NCI-H2107 treated with DMSO at 0.1 percent for 48 hours (cell line): Measurements from ENCODE around the gene ALDH3A2.
"Not testable (repeated sequence)": the region's sequence is repeated elsewhere in the genome, so short reads cannot be mapped to it uniquely, and the experiment has no call there.

Experiments
- DNase-seq: peaks from one replicate; lab custom pipeline; 2025; ENCODE audit not compliant: unreplicated experiment; lab: John Stamatoyannopoulos, UW

Gene ALDH3A2

DNA sequence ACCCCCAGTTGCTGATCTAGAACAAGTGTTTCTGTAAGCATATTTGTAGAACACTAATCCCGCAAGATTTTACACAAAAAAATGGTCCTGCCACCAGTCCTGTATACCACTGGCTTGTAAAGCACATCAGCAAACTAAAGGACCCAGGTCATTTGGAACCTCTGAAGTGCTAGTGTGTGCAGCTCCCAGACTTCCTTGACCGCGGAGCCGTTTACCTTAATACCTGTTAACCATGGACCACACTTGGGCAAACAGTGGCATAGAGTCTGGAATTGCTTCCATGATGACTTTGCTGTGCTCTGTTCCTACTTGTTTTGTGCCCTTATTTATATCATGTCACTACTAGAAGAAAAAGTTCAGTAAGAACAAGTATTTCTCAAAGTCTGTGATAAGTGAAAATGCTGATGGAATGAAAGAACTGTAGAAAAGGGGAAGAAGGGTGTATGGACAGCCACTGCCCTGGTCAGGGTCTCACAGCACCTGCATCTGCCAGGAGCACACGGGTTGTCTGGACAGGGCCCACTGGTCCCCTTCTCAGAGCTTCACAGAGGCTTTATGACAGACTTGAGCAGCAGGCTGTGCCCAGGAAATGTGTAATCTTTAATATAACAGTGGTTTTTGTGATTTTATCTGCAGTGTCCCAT, 29.3 kb downstream of the ALDH3A2 start:
- DNase-seq, result no peak

DNA sequence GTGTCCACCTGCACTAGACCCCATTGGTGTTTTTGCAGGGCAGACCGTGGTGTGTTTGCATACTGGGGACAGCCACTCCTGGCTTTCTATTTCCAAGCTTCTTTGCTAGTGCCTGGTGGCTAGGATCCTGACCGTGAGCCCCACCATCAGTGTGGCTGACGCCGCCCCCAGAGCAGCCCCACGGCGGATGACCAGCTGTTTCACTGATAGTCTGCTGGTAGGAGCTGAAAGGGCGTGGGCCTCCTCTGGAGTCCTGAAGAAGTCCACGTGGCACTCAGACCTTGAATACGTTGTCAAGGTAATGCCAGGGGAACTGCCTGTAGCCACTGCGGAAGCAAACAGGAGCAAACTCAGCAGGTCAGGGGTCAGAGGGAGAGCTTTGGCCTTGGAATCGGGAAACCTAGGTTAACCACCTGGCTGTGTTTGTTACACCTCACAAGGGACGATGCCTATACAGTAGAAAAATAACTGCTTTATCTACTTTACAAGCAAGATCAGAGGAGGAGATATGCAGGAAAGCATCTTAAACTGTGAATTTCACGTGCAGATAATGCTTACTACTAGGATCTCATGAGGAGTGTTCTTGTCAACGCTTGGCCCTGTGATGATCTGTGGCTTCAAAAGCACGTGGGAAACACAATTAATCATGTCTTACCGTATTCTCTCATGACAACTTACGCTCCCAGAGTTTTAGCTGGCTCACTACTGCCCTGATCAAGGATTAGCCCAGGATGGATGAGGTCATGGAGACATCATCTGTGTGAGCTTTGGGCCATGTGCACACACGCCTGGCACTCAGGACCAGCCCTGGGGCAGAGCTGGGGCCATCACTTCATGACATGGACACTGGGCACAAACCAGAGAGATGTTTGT, 30.3 kb downstream of the ALDH3A2 start:
- no peak for DNase-seq

DNA sequence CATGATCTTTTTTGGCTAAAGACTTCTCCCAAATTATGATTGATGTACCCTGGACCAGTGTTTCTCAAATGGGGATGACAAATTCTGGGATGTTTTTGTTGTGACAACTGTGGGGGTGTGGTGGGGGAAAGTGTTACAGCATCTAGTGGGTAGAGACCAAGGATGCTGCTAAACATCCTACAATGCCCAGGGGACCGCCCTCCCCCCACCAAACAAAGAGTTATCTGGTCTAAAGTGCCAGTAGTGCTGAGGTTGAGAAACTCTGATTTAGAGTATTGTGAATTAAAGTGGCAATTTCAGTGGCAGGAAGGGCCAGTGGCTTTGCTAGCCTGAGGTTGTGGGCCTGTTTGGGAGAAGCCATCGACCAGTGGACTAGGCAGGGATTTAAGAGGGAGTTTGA, 34.6 kb downstream of the ALDH3A2 start:
- no peak for DNase-seq

DNA sequence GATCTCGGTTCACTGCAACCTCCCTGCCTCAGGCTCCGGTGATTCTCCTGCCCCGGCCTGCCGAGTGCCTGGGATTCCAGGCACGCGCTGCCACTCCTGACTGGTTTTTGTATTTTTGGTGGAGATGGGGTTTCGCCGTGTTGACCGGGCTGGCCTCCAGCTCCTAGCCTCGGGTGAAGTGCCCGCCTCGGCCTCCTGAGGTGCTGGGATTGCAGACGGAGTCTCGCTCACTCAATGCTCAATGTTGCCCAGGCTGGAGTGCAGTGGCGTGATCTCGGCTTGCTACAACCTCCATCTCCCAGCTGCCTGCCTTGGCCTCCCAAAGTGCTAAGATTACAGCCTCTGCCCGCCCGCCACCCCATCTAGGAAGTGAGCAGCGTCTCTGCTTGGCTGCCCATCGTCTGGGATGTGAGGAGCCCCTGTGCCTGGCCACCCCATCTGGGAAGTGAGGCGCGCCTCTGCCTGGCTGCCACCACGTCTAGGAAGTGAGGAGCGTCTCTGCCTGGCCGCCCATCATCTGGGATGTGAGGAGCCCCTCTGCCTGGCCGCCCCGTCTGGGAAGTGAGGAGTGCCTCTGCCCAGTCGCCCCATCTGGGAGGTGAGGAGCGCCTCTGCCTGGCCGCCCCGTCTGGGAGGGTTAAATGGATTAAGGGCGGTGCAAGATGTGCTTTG, 36.5 kb downstream of the ALDH3A2 start:
- not testable (repeated sequence) for DNase-seq

DNA sequence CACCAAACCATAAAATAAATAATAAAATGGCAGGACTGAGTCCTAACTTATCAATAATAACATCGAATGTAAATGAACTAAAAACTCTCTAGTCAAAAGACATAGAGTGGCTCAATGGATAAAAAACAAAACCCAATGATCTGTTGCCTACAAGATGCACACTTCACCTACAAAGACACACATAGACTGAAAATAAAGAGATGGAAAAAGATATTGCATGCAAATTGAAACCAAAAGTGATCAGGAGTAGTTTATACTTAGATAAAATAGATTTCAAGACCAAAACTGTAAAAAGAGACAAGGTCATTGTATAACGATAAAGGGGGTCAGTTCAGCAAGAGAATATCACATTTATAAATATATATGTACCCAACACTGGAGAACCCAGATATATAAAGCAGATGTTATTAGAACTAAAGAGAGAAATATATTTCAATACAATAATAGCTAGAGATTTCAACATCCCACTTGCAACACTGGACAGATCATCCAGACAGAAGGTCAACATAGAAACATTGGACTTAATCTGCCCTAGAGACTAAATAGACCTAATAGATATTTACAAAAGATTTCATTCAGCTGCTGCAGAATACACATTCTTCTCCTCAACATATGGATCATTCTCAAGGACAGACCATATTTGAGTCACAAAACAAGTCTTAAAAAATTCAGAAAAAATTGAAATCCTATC, 38.0 kb downstream of the ALDH3A2 start:
- no peak for DNase-seq

DNA sequence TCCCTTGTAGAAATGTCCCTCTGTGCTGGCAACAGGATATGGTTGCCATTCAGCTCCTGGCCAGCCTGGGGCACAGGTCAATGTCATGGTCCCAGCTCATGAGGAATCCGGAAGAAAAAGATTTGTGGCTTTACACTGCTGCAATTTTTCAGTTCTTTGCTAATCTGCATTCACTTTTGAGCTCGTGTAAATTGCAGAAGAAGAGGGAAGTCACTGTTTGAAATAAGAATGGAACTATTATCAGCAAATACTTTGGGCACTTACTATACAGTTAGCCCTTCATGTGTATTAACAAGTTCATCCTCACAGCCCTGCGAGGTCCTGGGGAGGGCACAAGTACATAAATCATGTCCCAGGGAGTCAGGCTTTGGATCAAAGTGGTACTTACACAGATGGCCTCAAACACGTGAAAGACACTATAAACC, 53.7 kb downstream of the ALDH3A2 start:
- no peak for DNase-seq

DNA sequence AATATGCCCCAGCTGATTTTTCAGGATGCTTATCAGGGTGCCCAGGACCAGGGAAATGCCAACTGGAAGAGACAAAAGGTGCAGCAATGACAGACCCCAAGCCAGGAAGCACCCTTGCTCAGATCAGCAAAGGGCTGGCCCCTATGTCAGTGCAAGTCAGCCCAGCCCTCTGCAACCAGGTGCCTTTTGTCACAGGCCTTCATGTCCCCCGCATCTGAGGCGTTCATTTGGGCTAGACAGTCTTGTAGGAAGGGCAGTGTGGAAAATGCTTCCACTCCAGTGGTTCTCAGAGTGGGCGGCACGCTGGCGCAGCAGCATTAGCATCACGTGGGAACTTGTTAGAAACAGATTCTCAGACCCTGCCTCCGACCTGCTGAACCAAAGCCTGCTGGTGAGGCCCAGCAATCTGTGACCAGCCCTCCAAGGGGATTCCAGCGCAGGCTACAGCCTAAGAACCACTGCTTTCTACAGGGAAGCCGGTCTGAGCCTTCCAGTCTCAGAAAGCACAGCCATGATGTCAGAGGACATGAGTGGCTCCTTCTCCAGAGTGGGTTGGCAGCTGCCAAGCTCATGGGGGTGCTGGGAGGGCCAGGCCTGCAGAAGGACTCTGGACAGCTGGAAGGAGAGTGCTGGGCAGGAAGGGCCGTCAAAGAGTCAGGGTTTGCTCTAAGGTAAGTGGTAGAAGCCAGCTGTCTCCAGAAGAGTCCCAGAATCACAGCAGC, 54.7 kb downstream of the ALDH3A2 start:
- no peak for DNase-seq

DNA sequence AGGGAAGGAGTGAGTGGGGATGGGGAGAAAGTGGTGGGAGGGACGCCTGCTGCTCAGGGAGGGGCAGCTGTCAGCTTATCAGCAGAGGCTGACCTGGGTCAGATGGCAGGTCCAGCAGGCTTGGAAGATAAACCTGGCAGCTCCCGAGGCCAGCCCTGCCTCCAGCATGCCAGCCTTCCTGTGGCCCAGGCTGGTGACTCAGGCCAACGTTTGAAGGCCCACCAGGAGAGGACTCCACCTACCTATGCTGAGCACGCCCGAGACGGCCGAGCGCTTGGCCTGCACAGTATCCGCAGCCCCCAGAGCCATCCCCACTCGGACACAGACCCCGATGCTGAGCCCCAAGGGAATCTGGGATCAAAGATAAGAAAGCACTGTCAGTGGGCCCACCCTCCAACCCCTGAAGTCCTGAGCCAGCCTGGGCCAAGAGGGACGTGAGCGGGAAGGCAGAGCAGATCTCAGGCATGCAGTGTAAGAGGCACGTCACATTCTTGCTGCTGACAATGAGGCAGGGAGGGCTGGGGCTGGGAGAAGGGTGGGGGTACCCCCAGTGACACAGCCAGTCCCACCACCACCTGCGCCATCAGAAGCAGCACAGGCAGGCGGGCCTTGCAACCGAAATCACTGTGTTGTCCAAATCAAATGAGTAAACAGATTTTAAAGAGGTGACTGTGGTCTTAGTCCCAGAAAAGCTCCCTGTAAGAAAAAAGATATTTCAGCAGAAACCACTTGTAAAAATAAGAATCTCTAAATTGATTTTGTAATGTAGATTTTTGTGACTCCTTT, 55.5 kb downstream of the ALDH3A2 start:
- DNase-seq, result no peak

DNA sequence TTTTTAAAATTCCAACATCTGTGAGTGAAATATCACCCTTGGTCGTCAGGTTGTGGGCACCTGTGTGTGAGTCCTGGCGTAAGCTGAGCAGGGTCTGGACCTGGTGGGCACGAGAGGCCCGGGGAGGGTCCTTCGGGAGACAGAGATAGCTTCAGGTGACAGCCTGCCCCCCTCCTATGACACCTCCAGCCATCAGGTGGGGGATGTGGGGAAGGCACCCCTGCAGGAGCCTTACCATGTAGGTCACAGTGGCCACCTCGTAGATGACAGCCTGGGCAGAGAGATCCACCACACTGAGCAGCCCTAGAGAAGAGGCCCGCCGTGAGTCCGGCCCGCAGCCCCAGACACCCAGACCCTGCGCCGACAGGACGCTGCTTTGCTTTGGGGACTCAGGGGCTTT, 56.6 kb downstream of the ALDH3A2 start:
- no peak for DNase-seq

DNA sequence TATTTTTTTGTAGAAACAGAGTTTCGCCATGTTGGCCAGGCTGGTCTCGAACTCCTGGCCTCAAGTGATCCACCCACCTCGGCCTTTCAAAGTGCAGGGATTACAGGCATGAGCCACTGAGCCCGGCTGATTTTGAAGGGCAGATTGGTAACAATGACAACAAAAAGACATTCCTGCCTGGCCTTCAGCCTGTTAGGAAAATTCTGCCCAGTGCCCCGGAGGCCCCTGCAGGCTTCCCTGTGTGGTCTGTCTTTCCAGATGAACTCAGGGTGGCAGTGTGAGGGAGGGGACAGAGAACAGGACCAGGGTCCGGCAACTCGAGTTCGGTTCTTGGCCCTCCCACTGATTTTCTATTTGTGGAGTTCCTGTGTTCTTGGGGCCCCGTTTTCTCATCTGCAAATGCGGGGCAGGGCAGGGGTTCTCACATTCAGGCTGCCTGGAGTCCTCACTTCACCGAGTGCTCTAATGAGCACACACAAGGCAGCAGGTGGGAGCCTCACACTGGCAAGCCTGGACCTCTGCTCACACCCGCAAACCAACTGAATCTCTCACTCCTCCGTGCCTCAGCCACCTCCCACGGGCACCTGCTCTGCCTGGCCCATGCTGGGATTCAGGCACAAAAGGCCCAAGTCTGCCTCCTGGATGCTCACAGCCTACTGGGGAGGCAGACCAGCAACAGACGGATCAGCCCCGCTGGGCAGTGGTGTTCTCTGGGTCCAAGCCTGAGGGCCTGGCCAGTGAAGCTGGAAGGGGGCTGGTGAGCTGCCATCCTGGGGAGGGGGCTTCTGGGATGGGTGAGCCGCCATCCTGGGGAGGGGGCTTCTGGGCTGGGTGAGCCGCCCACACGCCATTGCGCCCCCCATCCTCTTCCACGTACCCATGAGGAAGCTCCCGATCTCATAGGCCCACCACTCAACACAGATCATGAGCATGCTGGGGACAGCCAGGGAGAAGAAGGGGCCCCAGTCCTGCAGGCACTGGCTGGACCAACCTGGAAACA, 57.5 kb downstream of the ALDH3A2 start:
- peak; percentile 4 for DNase-seq

DNA sequence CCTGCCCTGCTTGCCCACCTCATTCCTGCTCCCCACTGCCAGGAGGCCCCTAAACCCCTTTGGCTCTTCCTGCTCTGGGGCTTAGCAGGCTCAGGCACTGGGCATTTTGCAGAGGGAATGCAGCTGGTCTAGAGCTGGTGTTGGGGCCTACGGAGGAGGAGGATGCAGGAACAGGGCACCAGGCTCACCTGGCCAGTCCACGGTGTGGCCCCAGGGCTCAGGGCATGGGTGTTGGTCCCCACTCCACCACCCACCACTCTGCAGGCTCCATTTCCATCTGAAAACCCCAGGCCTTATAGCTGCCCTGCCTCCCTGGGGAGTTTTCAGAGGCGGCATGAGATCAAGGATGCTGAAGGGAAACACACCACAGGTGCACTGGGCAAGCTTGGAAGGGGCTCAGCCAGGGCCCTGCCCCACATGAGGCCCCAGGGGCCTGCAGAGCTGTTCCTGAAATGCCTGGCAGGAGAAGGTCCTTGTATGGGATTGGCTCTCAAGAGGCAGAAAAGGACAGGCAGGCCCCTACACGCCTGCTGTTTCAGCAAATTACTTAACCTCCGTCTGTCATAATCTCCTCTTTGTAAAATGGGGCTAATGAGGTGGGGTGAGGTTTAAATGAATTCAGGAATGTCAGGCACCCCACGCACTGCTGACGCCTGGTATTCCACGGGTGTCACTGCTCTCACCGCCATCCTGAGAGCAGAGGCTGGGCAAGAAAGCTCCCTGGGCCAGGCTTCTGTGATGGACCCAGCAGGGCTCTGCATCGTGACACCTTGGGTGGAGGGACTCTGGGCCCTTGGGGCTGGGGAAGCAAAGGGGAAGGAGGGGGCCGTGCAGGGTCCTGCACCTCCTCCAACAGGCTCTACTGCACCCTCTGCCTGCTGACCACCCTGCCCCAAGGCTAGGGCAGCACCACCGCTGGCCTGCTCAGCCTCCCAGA, 58.5 kb downstream of the ALDH3A2 start:
- peak; percentile 55 for DNase-seq

DNA sequence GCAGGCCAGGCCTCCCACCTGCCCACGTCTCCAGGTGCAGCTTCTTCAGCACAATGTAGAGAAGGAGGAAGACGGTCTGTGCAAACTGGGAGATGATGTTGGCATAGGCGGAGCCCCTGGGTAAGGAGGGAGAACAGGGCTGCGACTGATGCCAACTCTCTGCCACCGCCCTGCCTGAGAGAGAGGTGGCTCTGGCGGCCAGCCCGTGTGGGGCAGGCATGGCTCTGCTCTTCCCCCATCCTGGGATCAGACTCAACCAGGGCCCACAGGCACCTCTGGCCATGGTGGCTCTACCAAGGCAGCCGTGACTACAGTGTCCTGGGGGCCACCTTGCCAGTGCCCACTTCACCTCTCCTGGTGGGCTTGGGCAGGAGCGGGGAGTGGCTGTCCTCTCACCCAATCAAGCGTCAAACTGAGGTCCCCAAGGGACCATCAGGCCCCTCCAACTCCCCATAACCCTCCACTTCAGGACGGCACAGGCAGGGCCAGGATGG, 59.2 kb downstream of the ALDH3A2 start:
- DNase-seq, result no peak

DNA sequence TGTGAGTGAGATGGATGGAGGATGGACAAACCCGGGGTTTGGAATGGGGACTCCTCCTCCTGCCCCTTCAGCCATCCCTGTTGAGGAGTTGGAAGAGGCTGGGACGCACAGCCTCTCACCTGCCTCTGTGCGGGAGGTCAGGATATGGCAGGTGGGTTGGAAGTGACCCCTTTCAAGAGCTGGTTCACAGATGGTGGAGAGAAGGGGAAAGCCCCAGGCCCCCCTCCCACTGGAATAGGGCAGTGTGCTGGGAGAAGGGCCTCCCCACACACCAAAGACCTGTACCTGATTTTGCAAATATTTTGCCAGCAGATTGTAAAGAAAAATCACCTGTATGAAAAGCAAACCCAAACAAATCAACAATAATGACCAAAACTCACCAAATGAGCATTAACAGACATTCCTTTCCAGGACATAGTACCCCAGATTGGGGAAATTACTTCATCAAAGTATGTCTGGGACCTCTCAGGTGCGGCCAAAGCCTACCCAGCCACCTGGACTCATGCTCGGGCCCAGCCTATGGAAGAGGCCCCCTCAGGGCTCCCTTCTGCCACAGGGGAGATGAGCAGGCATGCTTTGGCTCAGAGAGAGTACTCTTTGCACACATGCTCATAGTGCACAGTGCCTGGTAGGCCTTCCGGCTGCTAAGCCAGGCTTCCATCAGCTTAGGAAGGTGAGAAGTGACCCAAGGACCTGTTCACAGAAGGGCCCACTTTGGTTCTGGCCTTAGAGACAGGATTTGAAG, 60.1 kb downstream of the ALDH3A2 start:
- DNase-seq, result no peak

DNA sequence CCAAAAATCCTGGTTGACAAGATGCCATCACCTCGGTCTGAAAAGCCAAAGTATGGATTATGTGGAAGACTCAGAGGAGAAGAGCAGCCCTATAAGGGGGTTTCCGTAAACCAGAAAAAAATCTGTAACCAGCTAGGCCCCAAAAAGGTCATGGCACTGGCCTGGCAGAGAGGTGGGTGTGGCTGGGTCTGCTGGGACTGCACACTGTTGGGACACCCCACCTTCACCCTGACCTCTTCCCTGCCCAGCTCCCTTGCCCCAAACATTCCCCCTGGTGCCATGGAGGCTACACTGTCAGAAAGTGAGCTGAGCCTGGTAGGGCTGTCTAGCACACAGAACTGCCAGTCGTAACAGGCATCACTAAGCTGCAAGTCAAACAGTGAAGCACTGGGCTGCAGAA, 61.3 kb downstream of the ALDH3A2 start:
- DNase-seq, result no peak

DNA sequence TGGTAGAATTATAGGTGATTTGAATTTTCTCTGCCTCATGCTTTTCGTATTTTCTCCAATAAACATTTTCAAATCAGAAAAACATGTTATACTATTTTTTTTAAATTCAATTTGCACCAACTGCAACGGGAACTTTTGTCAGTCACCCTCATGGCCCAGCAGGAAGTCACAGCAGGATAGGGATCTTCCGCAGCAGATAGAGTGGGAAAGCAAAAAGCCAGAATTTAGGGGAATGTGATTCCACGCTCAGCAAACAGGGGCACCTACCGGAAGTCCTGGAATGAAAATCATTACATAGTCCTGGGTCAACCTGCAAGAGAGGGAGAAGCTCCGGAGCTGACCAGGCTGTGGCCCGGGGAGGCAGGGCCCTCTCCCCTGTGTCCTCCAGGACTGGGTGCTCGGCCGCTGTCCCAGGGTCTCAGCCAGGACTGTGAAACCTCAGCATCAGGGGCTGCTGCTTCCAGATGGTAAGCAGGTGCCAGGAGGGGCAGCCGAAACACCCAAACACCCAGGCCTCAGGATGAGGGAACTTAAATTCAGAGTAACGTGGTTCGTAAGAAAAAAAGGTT, 64.0 kb downstream of the ALDH3A2 start:
- no peak for DNase-seq

DNA sequence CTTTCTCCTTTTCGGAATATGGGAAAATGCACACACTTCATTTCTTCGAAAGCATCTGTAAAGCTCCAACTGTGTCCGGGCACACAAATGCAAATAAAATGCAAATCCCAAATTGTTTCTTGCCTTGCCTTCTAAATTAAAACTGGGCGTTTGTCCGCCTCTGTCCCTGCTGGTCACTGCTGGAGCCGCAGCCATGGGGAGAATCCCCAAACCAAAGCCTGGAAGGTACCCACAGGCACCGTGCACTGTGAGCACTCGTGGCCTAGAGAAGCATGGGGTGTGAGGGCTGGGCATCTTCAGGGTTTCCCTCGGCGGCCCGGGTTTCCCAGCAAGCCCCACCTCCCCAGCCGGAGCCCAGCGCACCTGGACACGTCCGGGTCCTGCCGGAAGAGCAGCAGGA, 64.9 kb downstream of the ALDH3A2 start:
- no peak for DNase-seq
